ENCODE results near the gene DYRK3.

Gene DYRK3

DNA sequence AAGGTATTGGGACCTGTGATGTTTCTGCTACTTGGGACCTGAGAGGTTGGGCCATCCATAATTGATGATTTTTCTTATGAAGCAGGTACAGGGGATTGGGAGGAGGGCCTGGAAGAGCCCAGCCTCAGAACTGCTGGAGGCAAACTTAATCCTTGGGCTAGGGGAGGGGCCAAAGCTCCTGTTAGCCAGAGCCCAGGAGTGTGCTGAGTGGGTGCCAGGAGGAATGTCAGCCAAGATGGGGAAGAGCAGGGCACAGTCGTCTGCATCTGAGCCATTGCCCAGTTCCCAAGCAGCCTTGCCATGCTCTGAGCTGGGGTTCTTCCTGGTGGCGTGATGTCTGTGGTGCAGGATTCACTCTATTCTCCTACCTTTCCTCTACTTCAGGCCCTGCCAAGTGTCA, 55.2 kb downstream of the DYRK3 start:
- peak overlapping the region; percentile 30 for H3K27ac ChIP-seq
- TF ChIP-seq ZFX (IDR thresholded peaks at IDR 0.05), result no peak
- TF ChIP-seq CTCF (conservative IDR thresholded peaks at IDR 0.05), result no peak

DNA sequence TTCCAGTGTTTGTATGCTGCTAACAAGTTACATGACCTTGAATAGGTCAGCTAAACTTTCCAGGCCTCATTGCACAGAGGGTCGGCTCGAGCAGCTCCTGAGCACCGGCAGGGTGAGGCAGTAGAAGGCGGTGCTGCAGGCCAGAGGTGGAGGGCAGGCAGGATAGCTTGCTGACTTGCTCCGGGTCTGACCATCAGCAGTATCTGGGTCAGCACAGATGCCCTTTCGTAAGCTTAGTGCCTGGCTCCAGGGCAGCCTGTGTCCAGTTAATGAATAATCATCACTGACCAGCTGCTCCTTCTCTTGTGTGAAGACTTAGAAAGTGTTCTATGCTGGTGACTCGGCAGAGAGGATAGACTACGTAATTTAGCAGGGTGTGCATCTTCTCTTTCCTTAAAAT, 56.3 kb downstream of the DYRK3 start:
- TF ChIP-seq CTCF (conservative IDR thresholded peaks at IDR 0.05) (no peak), ZFX (IDR thresholded peaks at IDR 0.05) (no peak)

GRCh38 chr1:206693029-206693428, 57.7 kb downstream of the DYRK3 start:
- H3K27ac ChIP-seq, result peak overlapping the region; percentile 16
- TF ChIP-seq CTCF (conservative IDR thresholded peaks at IDR 0.05) (no peak), ZFX (IDR thresholded peaks at IDR 0.05) (no peak)

More for the DNA sequence above, 56.3 kb downstream of the DYRK3 start:
- H3K27ac ChIP-seq, result no peak overlapping the region

DNA sequence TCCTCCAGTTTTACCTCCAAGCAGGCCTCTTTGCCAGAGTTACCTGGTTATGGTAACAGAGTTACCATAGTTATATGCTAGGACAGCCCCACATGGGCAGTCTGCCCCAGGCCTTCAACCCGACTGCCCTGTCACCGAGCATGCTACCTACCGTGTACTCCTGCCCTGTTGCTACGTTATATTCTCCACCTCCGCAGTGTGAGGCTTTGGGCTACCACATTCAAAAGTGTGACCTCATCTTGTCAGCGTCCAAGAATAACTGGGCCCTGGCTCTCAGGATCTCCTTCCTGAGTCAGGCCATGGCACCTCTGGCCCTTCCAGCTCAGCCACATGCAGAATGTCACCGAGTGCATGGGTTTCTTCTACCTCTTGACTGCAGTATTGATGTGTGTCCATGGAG, 58.3 kb downstream of the DYRK3 start:
- H3K27ac ChIP-seq, result peak overlapping the region; percentile 16; the same call in 1 of the 2 replicates

GRCh38 chr1:206694171-206695124, 59.1 kb downstream of the DYRK3 start:
- TF ChIP-seq ZFX (IDR thresholded peaks at IDR 0.05) (no peak), CTCF (conservative IDR thresholded peaks at IDR 0.05) (no peak)
- no peak overlapping the region for H3K27ac ChIP-seq

More for the DNA sequence above, 58.3 kb downstream of the DYRK3 start:
- no peak for TF ChIP-seq ZFX (IDR thresholded peaks at IDR 0.05)
- TF ChIP-seq CTCF (conservative IDR thresholded peaks at IDR 0.05), result no peak

DNA sequence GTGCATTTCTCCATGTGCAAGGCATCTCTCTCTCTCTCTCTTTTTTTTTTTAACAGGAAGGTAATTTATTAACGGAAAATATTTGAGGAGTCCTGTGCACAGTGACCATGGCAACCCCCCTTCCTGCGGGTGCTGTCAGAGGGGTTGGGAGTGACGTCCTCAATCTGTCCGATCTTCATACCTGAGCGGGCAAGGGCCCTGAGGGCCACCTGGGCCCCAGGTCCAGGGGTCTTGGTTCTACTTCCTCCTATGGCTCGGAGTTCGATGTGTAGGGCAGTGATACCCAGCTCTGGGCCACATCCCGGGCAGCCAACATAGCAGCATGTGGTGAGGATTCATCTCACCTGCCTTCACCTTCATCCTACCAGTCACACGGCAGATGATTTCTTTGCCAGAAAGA, 60.4 kb downstream of the DYRK3 start:
- no peak for TF ChIP-seq ZFX (IDR thresholded peaks at IDR 0.05)
- no peak for TF ChIP-seq CTCF (conservative IDR thresholded peaks at IDR 0.05)
- H3K27ac ChIP-seq, result no peak overlapping the region

- no peak overlapping the region for H3K27ac ChIP-seq
- TF ChIP-seq CTCF (conservative IDR thresholded peaks at IDR 0.05) (no peak), ZFX (IDR thresholded peaks at IDR 0.05) (no peak)
Measured at GRCh38 chr1:206696812-206697585, 61.7 kb downstream of the DYRK3 start.

All from C4-2B (cell line).